Spinal cord (tissue), 10 donors: ENCODE results near the gene CST7. TPM values are rescaled to one million over a fixed set of nuclear protein-coding genes. Genes with fewer than 3 reads are reported as not detected.

Source experiments
- DNase-seq, 6 donors: peaks; one replicate each; pipeline versions ENCODE4 v3.0.0 to v3.0.0-alpha.2; 2013 to 2015; ENCODE audit warnings: low spot score in 6 of 6, low read depth in 4 of 6
- H3K27ac ChIP-seq: one replicate; pipeline ENCODE4 v1.5.1; 2013; ENCODE audit warnings: low read depth, low read length, control low read depth
- H3K27me3 ChIP-seq: one replicate; pipeline ENCODE4 v1.6.1; 2013; ENCODE audit warnings: low read length; ENCODE audit not compliant: control insufficient read depth, insufficient read depth
- H3K36me3 ChIP-seq: one replicate; pipeline ENCODE4 v1.6.1; 2013; ENCODE audit warnings: low read length; ENCODE audit not compliant: control insufficient read depth, insufficient read depth
- H3K4me1 ChIP-seq: one replicate; pipeline ENCODE4 v1.6.1; 2013; ENCODE audit warnings: low read length; ENCODE audit not compliant: control insufficient read depth, insufficient read depth
- H3K4me3 ChIP-seq: one replicate; pipeline ENCODE4 v1.5.1; 2013; ENCODE audit warnings: low read depth, low read length, control low read depth
- H3K9me3 ChIP-seq: one replicate; pipeline ENCODE4 v1.6.1; 2013; ENCODE audit warnings: low read length; ENCODE audit not compliant: control insufficient read depth, insufficient read depth
- WGBS: methylation state at CpG from one replicate; pipeline ENCODE4 v1.1.5; 2013; ENCODE audit warnings: missing lambda C conversion rate; ENCODE audit not compliant: insufficient coverage; 5-methylcytosine and 5-hydroxymethylcytosine counted together
- polyA plus RNA-seq, 2 donors: library from polyadenylated mRNA; unstranded; fragments of 120-200 nt; gene quantifications; one replicate each; pipeline ENCODE4 v1.2.1, GENCODE V29; 2013; ENCODE audit not compliant: insufficient read length in 2 of 2
- total RNA-seq, 2 donors: library from RNA; depleted of rRNA in 1 of 2; stranded (reverse); fragments of 120-200 nt in 1 of 2; fragments of >200 nt in 1 of 2; gene quantifications; one replicate each; pipeline versions ENCODE4 v1.2.3 to v1.2.4, GENCODE V29; 2013 to 2014
- donor health status: healthy.

Gene CST7
- total and polyA plus RNA-seq, 4 donors, result 0.55 to 8.5 TPM; not detected in 2

- Histone ChIP-seq H3K4me3 (no peak overlapping the region), H3K27me3 (no peaks in the 10 kb centered on the region), H3K27ac (no peak overlapping the region), H3K9me3 (no peaks in the 10 kb centered on the region), H3K36me3 (peaks cover 84% of the 10 kb centered on the region), H3K4me1 (no peaks in the 10 kb centered on the region)
- no peak for DNase-seq
- 83% methylated on average over 2 of the region's 6 CpGs for WGBS
Measured at GRCh38 chr20:24962510-24962909, 13.4 kb downstream of the CST7 start.

- Histone ChIP-seq H3K4me1 (no peaks in the 10 kb centered on the region), H3K9me3 (no peaks in the 10 kb centered on the region), H3K4me3 (no peak overlapping the region), H3K27me3 (no peaks in the 10 kb centered on the region), H3K36me3 (peaks cover 83% of the 10 kb centered on the region), H3K27ac (no peak overlapping the region)
- no peak for DNase-seq
- WGBS, result 98% methylated on average over 18 of the region's 21 CpGs
Measured at GRCh38 chr20:24963672-24964505, 14.8 kb downstream of the CST7 start.

- Histone ChIP-seq H3K27me3 (no peaks in the 10 kb centered on the region), H3K9me3 (no peaks in the 10 kb centered on the region), H3K4me1 (no peaks in the 10 kb centered on the region), H3K36me3 (peaks cover 83% of the 10 kb centered on the region), H3K4me3 (no peak overlapping the region), H3K27ac (no peak overlapping the region)
- WGBS, result 79% methylated on average over 7 of the region's 9 CpGs
- DNase-seq, result peak in 2 of 6 donors; percentile 17 to 43
Measured at GRCh38 chr20:24964506-24964840, 15.4 kb downstream of the CST7 start.

DNA sequence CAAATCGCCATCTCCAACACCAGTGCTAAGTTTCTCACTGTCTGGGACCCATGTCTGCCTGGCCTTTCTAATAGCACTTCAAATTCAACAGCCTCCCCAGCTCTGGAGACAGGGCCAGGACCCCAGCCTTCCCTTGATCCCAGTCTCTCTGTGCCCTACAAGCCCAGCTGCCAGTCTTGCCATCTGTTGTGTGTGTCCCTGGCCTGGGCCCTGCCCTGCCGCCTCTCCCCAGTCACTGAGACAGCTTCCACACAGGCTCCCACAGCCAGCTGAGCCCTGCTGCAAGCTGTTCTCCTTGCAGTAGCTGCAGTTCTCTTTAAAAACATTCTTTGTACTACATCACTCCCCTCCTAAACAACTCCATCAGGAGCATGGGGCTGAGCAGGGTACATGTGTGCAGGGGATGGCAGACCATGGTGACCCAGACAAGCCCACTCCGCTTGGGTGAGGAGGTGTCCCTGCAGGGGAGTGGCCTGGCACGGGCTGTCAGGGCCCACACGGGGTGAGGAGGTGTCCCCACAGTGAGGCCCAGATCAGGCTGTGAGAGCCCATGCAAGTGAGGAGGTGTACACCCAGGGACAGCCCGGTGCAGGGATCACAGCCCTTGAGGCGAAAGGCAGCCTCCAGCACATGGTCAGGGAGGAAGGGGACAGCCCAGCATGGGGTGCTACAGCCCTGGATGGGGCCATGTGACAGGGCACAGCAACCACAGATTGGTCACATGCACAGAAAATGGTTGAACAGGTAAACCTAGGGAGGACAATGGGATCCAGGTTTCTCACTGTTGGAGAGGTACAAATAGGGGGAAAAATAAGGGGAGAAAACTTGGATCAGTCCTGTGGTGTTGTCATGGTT is 16.2 kb downstream of the CST7 start:
- H3K27ac ChIP-seq, result no peak overlapping the region
- H3K4me1 ChIP-seq, result no peaks in the 10 kb centered on the region
- no peaks in the 10 kb centered on the region for H3K27me3 ChIP-seq
- H3K4me3 ChIP-seq, result no peak overlapping the region
- H3K36me3 ChIP-seq, result peaks cover 81% of the 10 kb centered on the region
- WGBS, result 90% methylated on average over 6 of the region's 7 CpGs
- no peaks in the 10 kb centered on the region for H3K9me3 ChIP-seq
- DNase-seq, result no peak

DNA sequence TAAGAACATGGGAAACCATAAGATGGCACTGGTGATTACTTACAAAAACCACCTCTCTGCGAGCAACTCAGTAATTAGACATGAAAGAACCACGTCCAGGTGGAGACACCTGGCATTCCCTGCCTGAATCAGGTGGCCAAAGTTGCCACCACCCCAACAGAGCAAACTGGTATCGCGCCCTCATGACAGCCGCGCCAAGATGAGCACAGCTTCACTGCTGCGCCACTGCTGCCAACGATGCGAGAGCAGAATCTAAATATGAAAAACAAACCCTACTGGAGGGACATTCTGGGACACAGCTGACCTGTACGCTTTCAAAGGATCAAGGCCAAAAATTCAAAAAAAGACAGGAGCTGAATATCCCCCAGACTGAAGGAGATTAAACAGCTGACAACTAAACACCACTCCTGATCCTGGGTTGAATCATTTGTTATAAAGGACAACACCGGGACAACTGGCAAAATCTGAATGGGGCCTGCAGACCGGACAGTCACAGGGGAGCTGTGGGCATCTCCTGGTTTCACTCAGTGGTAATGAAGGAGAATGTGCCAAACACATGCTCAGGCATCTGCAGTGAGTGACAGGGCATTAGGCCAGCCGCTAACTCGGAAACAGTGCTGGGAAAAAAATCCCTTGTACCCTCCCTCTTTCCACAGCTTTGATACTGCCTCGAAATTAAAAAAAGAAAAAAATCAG is 17.4 kb downstream of the CST7 start:
- H3K4me3 ChIP-seq, result no peak overlapping the region
- no peaks in the 10 kb centered on the region for H3K9me3 ChIP-seq
- DNase-seq, result peak in 1 of 6 donors; percentile 42
- H3K27ac ChIP-seq, result no peak overlapping the region
- no peaks in the 10 kb centered on the region for H3K4me1 ChIP-seq
- 84% methylated on average over 8 of the region's 15 CpGs for WGBS
- H3K27me3 ChIP-seq, result no peaks in the 10 kb centered on the region
- peaks cover 82% of the 10 kb centered on the region for H3K36me3 ChIP-seq

- Histone ChIP-seq H3K27me3 (no peaks in the 10 kb centered on the region), H3K9me3 (no peaks in the 10 kb centered on the region), H3K27ac (no peak overlapping the region), H3K4me3 (no peak overlapping the region), H3K4me1 (no peaks in the 10 kb centered on the region), H3K36me3 (peaks cover 84% of the 10 kb centered on the region)
- DNase-seq, result peak in 1 of 6 donors; percentile 71
- WGBS, result 79% methylated on average over 4 of the region's 5 CpGs
Measured at GRCh38 chr20:24968278-24968800, 19.3 kb downstream of the CST7 start.

DNA sequence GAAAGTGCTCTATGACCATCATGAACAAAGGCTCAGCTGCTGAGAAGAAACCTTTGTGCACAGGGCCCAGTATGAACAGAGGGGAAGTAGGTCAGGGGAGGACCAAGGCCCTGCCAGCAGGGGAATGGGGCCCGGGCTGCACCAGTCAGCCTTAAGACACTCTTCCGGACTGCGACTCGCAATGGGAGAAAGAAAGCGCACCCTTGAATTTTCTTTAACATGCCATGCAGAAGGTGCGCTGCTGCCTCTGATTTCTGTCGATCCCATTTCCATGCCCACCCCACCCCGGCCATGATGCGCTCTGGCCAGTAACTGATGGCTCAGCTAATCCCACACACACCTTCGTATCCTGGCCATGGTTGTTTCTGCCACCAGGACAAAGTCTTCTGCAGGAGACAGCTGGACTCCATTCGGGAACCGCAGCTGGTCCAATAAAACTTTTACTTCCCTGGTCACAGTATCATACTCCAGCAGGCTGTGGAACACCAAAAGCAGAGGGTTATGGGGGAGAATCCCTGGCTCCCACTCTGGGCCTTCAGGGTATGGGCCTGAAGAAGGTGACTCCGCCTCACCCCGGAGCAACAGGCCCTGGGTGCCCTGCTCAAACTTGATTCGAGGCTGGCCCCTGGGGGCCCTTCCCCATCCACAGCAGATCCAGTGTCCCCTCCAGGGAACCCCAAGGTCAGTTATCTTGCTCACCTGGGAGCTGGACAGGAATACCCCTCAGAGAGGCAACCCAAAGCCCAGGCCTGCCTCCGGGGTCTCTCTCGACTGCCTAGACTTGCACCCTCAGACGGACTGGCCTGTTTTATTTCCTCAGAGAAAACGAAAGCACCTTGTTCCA is 20.3 kb downstream of the CST7 start:
- no peaks in the 10 kb centered on the region for H3K9me3 ChIP-seq
- no peaks in the 10 kb centered on the region for H3K27me3 ChIP-seq
- no peak for DNase-seq
- H3K4me1 ChIP-seq, result no peaks in the 10 kb centered on the region
- H3K36me3 ChIP-seq, result peaks cover 74% of the 10 kb centered on the region
- no peak overlapping the region for H3K4me3 ChIP-seq
- WGBS, result 96% methylated on average over 17 of the region's 19 CpGs
- H3K27ac ChIP-seq, result no peak overlapping the region

DNA sequence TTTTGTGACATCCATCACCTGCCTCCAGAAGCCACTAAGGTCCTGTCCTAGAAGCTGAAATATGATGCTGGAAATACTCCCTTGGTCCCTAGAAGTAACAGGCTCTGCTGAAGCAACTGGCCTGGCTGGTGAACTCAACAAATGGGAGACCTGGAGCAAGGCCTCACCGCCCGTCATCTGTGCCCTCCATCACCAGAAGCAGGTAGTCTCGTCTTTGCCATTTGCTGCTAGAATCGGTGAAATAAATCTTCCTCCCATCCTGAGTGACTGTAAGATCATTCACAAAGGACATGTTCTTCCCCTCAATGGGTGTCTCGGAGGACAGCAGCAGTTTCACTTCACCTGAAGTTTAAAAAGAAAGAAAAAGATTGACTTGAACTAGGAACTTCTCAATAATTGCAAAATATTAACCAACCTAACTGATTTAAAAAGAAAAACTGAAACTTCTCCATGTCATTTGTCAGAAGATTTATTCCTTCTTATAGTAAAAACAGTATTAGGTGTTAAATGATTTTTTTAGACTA is 21.0 kb downstream of the CST7 start:
- H3K4me1 ChIP-seq, result no peaks in the 10 kb centered on the region
- H3K27me3 ChIP-seq, result no peaks in the 10 kb centered on the region
- no peak overlapping the region for H3K4me3 ChIP-seq
- H3K36me3 ChIP-seq, result peaks cover 70% of the 10 kb centered on the region
- DNase-seq, result no peak
- no peak overlapping the region for H3K27ac ChIP-seq
- WGBS, result 97% methylated on average over 4 of the region's 5 CpGs
- H3K9me3 ChIP-seq, result no peaks in the 10 kb centered on the region
